ENCODE results near the gene NIN.
A peak's percentile ranks its signal among the peaks of the same experiment; 100 is the strongest.

The NIN gene

GRCh38 chr14:50839691-50840090 is 8.7 kb upstream of the NIN start:
- DNase-seq (ENCODE audit: low read depth in 2 of 2) = no peak

- DNase-seq (ENCODE audit: low read depth in 2 of 2) = no peak
Observed at GRCh38 chr14:50839048-50839447, 8.1 kb upstream of the NIN start.

GRCh38 chr14:50837850-50838470 is 7.0 kb upstream of the NIN start:
- DNase-seq (ENCODE audit: low read depth in 2 of 2) = no peak

- DNase-seq (ENCODE audit: low read depth in 2 of 2) = no peak
Observed at GRCh38 chr14:50837271-50837670, 6.3 kb upstream of the NIN start.

GRCh38 chr14:50836515-50836914 is 5.6 kb upstream of the NIN start:
- DNase-seq (ENCODE audit: low read depth in 2 of 2) = no peak

- DNase-seq (ENCODE audit: low read depth in 2 of 2) = no peak
Observed at GRCh38 chr14:50835280-50835679, 4.3 kb upstream of the NIN start.

GRCh38 chr14:50834802-50835276 is 3.9 kb upstream of the NIN start:
- DNase-seq (ENCODE audit: low read depth in 2 of 2) = no peak

GRCh38 chr14:50832935-50833630 is 2.1 kb upstream of the NIN start:
- no peak for DNase-seq (ENCODE audit: low read depth in 2 of 2)

GRCh38 chr14:50831726-50832168 is 785 bp upstream of the NIN start:
- no peak for DNase-seq (ENCODE audit: low read depth in 2 of 2)

- DNase-seq (ENCODE audit: low read depth in 2 of 2) = peak; percentile 53 to 68
Observed at GRCh38 chr14:50830044-50830931, 674 bp downstream of the NIN start.

GRCh38 chr14:50829489-50830043 is 1.4 kb downstream of the NIN start:
- no peak for DNase-seq (ENCODE audit: low read depth in 2 of 2)

- DNase-seq (ENCODE audit: low read depth in 2 of 2) = no peak
Observed at GRCh38 chr14:50828721-50829488, 2.1 kb downstream of the NIN start.

- no peak for DNase-seq (ENCODE audit: low read depth in 2 of 2)
Observed at GRCh38 chr14:50826681-50827080, 4.3 kb downstream of the NIN start.

- DNase-seq (ENCODE audit: low read depth in 2 of 2) = no peak
Observed at GRCh38 chr14:50825307-50825706, 5.7 kb downstream of the NIN start.

GRCh38 chr14:50823762-50824636 is 7.0 kb downstream of the NIN start:
- DNase-seq (ENCODE audit: low read depth in 2 of 2) = no peak

GRCh38 chr14:50823051-50823761 is 7.8 kb downstream of the NIN start:
- no peak for DNase-seq (ENCODE audit: low read depth in 2 of 2)

GRCh38 chr14:50822501-50823042 is 8.4 kb downstream of the NIN start:
- DNase-seq (ENCODE audit: low read depth in 2 of 2) = no peak

- DNase-seq (ENCODE audit: low read depth in 2 of 2) = no peak
Observed at GRCh38 chr14:50821510-50822464, 9.2 kb downstream of the NIN start.
